CD4-positive, alpha-beta T cell treated with Interleukin-2 at 100 ng/mL for 4 hours (primary cell): ENCODE data around the gene HAUS7.
A peak's percentile ranks its signal among the peaks of the same experiment; 100 is the strongest.

ENCODE experiments used
- DNase-seq: peaks from one replicate; pipeline ENCODE4 v3.0.0-alpha.2; 2020; ENCODE audit warnings: low spot score

Gene HAUS7

GRCh38 chrX:153476666-153477363 is 6.4 kb upstream of the HAUS7 start:
- DNase-seq: no peak

GRCh38 chrX:153475751-153476281 is 5.4 kb upstream of the HAUS7 start:
- DNase-seq: no peak

- DNase-seq: no peak
Measured at GRCh38 chrX:153475271-153475670, 4.9 kb upstream of the HAUS7 start.

- DNase-seq: peak; percentile 39
Measured at GRCh38 chrX:153474718-153475117, 4.3 kb upstream of the HAUS7 start.

- DNase-seq: no peak
Measured at GRCh38 chrX:153474266-153474665, 3.9 kb upstream of the HAUS7 start.

GRCh38 chrX:153473126-153473525 is 2.8 kb upstream of the HAUS7 start:
- DNase-seq: no peak

- DNase-seq: no peak
Measured at GRCh38 chrX:153471663-153472280, 1.4 kb upstream of the HAUS7 start.

- no peak for DNase-seq
Measured at GRCh38 chrX:153469811-153470410, 465 bp downstream of the HAUS7 start.

- no peak for DNase-seq
Measured at GRCh38 chrX:153468008-153468580, 2.3 kb downstream of the HAUS7 start.

GRCh38 chrX:153465691-153466380 is 4.5 kb downstream of the HAUS7 start:
- DNase-seq: no peak

- no peak for DNase-seq
Measured at GRCh38 chrX:153464116-153464515, 6.3 kb downstream of the HAUS7 start.

- no peak for DNase-seq
Measured at GRCh38 chrX:153463556-153463955, 6.8 kb downstream of the HAUS7 start.

GRCh38 chrX:153463031-153463430 is 7.3 kb downstream of the HAUS7 start:
- DNase-seq: no peak

- no peak for DNase-seq
Measured at GRCh38 chrX:153462291-153462690, 8.1 kb downstream of the HAUS7 start.

GRCh38 chrX:153460826-153461225 is 9.6 kb downstream of the HAUS7 start:
- DNase-seq: peak; percentile 46

- DNase-seq: no peak
Measured at GRCh38 chrX:153459986-153460385, 10.4 kb downstream of the HAUS7 start.

GRCh38 chrX:153458476-153458875 is 11.9 kb downstream of the HAUS7 start:
- DNase-seq: no peak

- DNase-seq: no peak
Measured at GRCh38 chrX:153457827-153458466, 12.4 kb downstream of the HAUS7 start.

GRCh38 chrX:153457136-153457825 is 13.1 kb downstream of the HAUS7 start:
- no peak for DNase-seq

GRCh38 chrX:153456704-153457103 is 13.7 kb downstream of the HAUS7 start:
- DNase-seq: no peak

- no peak for DNase-seq
Measured at GRCh38 chrX:153456161-153456560, 14.2 kb downstream of the HAUS7 start.
